A549 (cell line): ENCODE measurements around the gene LEKR1.

Experiments used
- MYC ChIP-seq: IDR thresholded peaks from 2 replicates; pipeline ENCODE4 v1.6.1; 2012; ENCODE audit warnings: mild to moderate bottlenecking, inconsistent platforms, low read length, improper control_type of control experiment, borderline replicate concordance
- TF ChIP-seq, protein P1 (sequence below): fragments of 450-650 bp; IDR thresholded peaks from 2 replicates; pipeline ENCODE4 v1.6.1; 2014; ENCODE audit warnings: antibody characterized with exemption
- TF ChIP-seq, protein P2 (sequence below): fragments of 200-600 bp; sonication (generic); IDR thresholded peaks from 2 replicates; pipeline ENCODE4 v1.6.1; 2016; ENCODE audit warnings: antibody characterized with exemption, mild to moderate bottlenecking, moderate library complexity
- TF ChIP-seq, protein P3 (sequence below): fragments of >200 bp; sonication (Bioruptor Twin); formaldehyde crosslinking; IDR thresholded peaks from 3 replicates; pipeline ENCODE4 v1.5.1; 2016

DNA sequence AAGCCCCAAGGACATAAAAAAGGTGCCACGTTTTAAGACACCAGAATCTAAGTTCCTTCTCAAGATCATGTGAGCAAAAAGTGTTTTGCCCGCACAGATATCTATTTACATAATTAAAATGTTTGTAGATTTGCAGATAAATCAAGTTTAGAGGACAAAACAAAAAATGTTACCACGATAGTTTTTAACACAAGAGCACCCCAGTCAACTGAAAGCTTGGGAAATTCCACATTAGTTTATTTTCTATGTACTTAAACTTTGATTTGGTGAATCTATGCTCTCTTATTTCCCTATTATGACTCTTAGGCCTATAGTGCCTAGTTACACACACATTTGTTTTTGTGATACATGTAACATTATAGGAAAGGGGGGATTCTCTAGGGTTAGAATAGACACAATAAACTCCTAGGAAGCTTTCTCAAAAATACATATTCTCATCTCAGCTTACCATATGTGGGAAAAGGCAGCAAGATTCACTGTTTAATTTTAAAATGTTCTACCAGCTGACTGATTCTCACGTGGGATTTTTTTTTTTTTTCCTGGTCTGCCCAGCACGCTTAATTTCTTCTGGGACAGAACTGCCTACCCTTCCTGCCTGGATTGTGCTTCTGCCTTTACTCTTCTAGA lies 8.4 kb upstream of the LEKR1 start:
- TF ChIP-seq, protein P1, sequence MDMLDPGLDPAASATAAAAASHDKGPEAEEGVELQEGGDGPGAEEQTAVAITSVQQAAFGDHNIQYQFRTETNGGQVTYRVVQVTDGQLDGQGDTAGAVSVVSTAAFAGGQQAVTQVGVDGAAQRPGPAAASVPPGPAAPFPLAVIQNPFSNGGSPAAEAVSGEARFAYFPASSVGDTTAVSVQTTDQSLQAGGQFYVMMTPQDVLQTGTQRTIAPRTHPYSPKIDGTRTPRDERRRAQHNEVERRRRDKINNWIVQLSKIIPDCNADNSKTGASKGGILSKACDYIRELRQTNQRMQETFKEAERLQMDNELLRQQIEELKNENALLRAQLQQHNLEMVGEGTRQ = no peak; the same call in 1 of the 2 replicates
- TF ChIP-seq, protein P2, sequence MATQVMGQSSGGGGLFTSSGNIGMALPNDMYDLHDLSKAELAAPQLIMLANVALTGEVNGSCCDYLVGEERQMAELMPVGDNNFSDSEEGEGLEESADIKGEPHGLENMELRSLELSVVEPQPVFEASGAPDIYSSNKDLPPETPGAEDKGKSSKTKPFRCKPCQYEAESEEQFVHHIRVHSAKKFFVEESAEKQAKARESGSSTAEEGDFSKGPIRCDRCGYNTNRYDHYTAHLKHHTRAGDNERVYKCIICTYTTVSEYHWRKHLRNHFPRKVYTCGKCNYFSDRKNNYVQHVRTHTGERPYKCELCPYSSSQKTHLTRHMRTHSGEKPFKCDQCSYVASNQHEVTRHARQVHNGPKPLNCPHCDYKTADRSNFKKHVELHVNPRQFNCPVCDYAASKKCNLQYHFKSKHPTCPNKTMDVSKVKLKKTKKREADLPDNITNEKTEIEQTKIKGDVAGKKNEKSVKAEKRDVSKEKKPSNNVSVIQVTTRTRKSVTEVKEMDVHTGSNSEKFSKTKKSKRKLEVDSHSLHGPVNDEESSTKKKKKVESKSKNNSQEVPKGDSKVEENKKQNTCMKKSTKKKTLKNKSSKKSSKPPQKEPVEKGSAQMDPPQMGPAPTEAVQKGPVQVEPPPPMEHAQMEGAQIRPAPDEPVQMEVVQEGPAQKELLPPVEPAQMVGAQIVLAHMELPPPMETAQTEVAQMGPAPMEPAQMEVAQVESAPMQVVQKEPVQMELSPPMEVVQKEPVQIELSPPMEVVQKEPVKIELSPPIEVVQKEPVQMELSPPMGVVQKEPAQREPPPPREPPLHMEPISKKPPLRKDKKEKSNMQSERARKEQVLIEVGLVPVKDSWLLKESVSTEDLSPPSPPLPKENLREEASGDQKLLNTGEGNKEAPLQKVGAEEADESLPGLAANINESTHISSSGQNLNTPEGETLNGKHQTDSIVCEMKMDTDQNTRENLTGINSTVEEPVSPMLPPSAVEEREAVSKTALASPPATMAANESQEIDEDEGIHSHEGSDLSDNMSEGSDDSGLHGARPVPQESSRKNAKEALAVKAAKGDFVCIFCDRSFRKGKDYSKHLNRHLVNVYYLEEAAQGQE = no peak
- TF ChIP-seq, protein P3, sequence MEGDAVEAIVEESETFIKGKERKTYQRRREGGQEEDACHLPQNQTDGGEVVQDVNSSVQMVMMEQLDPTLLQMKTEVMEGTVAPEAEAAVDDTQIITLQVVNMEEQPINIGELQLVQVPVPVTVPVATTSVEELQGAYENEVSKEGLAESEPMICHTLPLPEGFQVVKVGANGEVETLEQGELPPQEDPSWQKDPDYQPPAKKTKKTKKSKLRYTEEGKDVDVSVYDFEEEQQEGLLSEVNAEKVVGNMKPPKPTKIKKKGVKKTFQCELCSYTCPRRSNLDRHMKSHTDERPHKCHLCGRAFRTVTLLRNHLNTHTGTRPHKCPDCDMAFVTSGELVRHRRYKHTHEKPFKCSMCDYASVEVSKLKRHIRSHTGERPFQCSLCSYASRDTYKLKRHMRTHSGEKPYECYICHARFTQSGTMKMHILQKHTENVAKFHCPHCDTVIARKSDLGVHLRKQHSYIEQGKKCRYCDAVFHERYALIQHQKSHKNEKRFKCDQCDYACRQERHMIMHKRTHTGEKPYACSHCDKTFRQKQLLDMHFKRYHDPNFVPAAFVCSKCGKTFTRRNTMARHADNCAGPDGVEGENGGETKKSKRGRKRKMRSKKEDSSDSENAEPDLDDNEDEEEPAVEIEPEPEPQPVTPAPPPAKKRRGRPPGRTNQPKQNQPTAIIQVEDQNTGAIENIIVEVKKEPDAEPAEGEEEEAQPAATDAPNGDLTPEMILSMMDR = no peak
- TF ChIP-seq MYC = no peak
